Adrenal gland (tissue), 12 donors: ENCODE data around the gene SGCB. TPM values are rescaled to one million over a fixed set of nuclear protein-coding genes. Genes with fewer than 3 reads are reported as not detected.

ENCODE experiments used
- DNase-seq, 7 donors: peaks; one replicate each; pipeline ENCODE4 v3.0.0-alpha.2; 2019 to 2020
- H3K27ac ChIP-seq, 5 donors: fragments of 200-600 bp; sonication (generic) in 4 of 5; 1 replicate in 3 of 5; 2 replicates in 2 of 5; pipeline versions ENCODE4 v1.5.1 to v1.8.0; 2016 to 2020; ENCODE audit warnings: mild to moderate bottlenecking in 1 of 5
- H3K27me3 ChIP-seq: fragments of 200-600 bp; 2 replicates; pipeline ENCODE4 v1.8.0; 2021
- H3K36me3 ChIP-seq, 2 donors: fragments of 200-600 bp; replicated peaks in 1 of 2; 1 replicate in 1 of 2; 2 replicates in 1 of 2; pipeline versions ENCODE4 v1.5.1 to v1.8.0; 2018 to 2022
- H3K4me1 ChIP-seq, 2 donors: fragments of 200-600 bp; replicated peaks in 1 of 2; 1 replicate in 1 of 2; 2 replicates in 1 of 2; pipeline versions ENCODE4 v1.5.1 to v1.8.0; 2018 to 2021
- H3K4me3 ChIP-seq, 4 donors: fragments of 200-600 bp; sonication (generic) in 3 of 4; one replicate each; pipeline ENCODE4 v1.5.1; 2016 to 2018
- H3K9me3 ChIP-seq, 3 donors: fragments of 200-600 bp; sonication (generic) in 1 of 3; replicated peaks in 1 of 3; 1 replicate in 2 of 3; 2 replicates in 1 of 3; pipeline versions ENCODE4 v1.5.1 to v1.8.0; 2016 to 2021
- CTCF ChIP-seq, 6 experiments: fragments of 450-650 bp in 4 of 6; fragments of 200-600 bp in 2 of 6; sonication (generic) in 1 of 6; IDR thresholded peaks; 1 replicate in 5 of 6; 2 replicates in 1 of 6; pipeline versions ENCODE4 v1.5.1 to v1.8.0; 2016 to 2021; ENCODE audit warnings: antibody characterized with exemption in 6 of 6, mild to moderate bottlenecking in 2 of 6, moderate library complexity in 1 of 6
- POLR2A ChIP-seq, 2 donors: fragments of 450-650 bp; IDR thresholded peaks; one replicate each; pipeline ENCODE4 v1.6.1; 2017; ENCODE audit warnings: antibody characterized with exemption in 2 of 2, mild to moderate bottlenecking in 2 of 2, moderate library complexity in 1 of 2
- WGBS, 4 donors: extraction: QIAGEN DNeasy Blood & Tissue Kit in 2 of 4; methylation state at CpG; one replicate each; pipeline versions ENCODE4 v1.1.5 to v1.1.7; 2013 to 2017; 5-methylcytosine and 5-hydroxymethylcytosine counted together
- intact Hi-C, 2 donors: fragments of 100-400 bp; cut with DNase I; formaldehyde crosslinking; loops; one replicate each; pipeline versions ENCODE4 v1.14.1 to v1.15.0; 2022 to 2023
- polyA plus RNA-seq, 3 donors: library from polyadenylated mRNA; stranded (reverse); fragments of 200-250 nt in 2 of 3; fragments of 350-450 nt in 1 of 3; fragmentation: Illumina TruSeq in 1 of 3; extraction: RNeasy Lipid Tissue Mini Kit (QIAGEN cat#74804) in 1 of 3; gene quantifications; one replicate each; pipeline ENCODE4 v1.2.3, GENCODE V29; 2013 to 2014
- total RNA-seq, 9 donors: library from RNA; depleted of rRNA in 4 of 9; stranded (reverse); fragments of >200 nt in 4 of 9; fragments of 120-200 nt in 1 of 9; fragmentation: NEBNext Ultra II Directional in 1 of 9; extraction: Animal tissue kit (Norgen Biotek cat#: 25700) in 1 of 9; gene quantifications; one replicate each; pipeline versions ENCODE4 v1.1.0 to v1.2.4, GENCODE V29; 2013 to 2023
- donor health status: healthy with polysubstance abuse.
- donor health status: Bipolar disorder and iron deficiency.
- donor health status: DM: yes; HTN: yes; CAD: no.
- donor health status: DM: no; HTN: no; CAD: no.
- donor health status: DM: no; HTN: no; CAD: no.
- donor health status: DM: yes; HTN: yes; CAD: no.

SGCB gene
- total and polyA plus RNA-seq, 12 donors: 7.7 to 55.3 (median 27.1) TPM

GRCh38 chr4:52079659-52080058 lies 41.6 kb upstream of the SGCB start:
- WGBS, 4 donors: 65 to 73% (median 67%) methylated on average over 2 of the region's 2 CpGs
- H3K36me3 ChIP-seq: no peaks in the 10 kb centered on the region
- intact Hi-C loops: no loop called here
- no peak overlapping the region for H3K4me3 ChIP-seq
- no peak overlapping the region for H3K27ac ChIP-seq
- DNase-seq: no peak
- TF ChIP-seq CTCF (IDR thresholded peaks at IDR 0.05) (no peak), POLR2A (IDR thresholded peaks at IDR 0.05) (no peak)
- H3K27me3 ChIP-seq: no peaks in the 10 kb centered on the region
- H3K9me3 ChIP-seq: no peaks in the 10 kb centered on the region
- H3K4me1 ChIP-seq: no peaks in the 10 kb centered on the region

- H3K4me1 ChIP-seq: no peaks in the 10 kb centered on the region
- H3K9me3 ChIP-seq: no peaks in the 10 kb centered on the region
- intact Hi-C loops: no loop called here
- no peaks in the 10 kb centered on the region for H3K27me3 ChIP-seq
- TF ChIP-seq CTCF (IDR thresholded peaks at IDR 0.05) (no peak), POLR2A (IDR thresholded peaks at IDR 0.05) (no peak)
- peak in 4 of 7 donors; percentile 5 to 23 (median 14) for DNase-seq
- no peak overlapping the region for H3K4me3 ChIP-seq
- 11 to 22% (median 15%) methylated on average over 19 to 26 of the region's 26 CpGs for WGBS, 4 donors
- H3K36me3 ChIP-seq: no peaks in the 10 kb centered on the region
- no peak overlapping the region for H3K27ac ChIP-seq
Observed at GRCh38 chr4:52076731-52077130, 38.6 kb upstream of the SGCB start.

GRCh38 chr4:52071791-52072546 lies 33.9 kb upstream of the SGCB start:
- no peaks in the 10 kb centered on the region for H3K4me1 ChIP-seq
- no peak for TF ChIP-seq POLR2A (IDR thresholded peaks at IDR 0.05)
- TF ChIP-seq CTCF (IDR thresholded peaks at IDR 0.05): no peak
- no peak overlapping the region for H3K27ac ChIP-seq
- 79 to 85% (median 82%) methylated on average over 10 of the region's 10 CpGs for WGBS, 4 donors
- H3K36me3 ChIP-seq: no peaks in the 10 kb centered on the region
- no peak overlapping the region for H3K4me3 ChIP-seq
- intact Hi-C loops: no loop called here
- DNase-seq: no peak
- no peaks in the 10 kb centered on the region for H3K27me3 ChIP-seq
- H3K9me3 ChIP-seq: no peaks in the 10 kb centered on the region

- no peak for TF ChIP-seq POLR2A (IDR thresholded peaks at IDR 0.05)
- TF ChIP-seq CTCF (IDR thresholded peaks at IDR 0.05): no peak
- no peak for DNase-seq
- intact Hi-C loops: no loop called here
- Histone ChIP-seq H3K9me3 (no peaks in the 10 kb centered on the region), H3K27me3 (no peaks in the 10 kb centered on the region), H3K36me3 (no peaks in the 10 kb centered on the region), H3K4me3 (no peak overlapping the region), H3K4me1 (no peaks in the 10 kb centered on the region), H3K27ac (no peak overlapping the region)
- WGBS, 4 donors: 57 to 73% (median 67%) methylated on average over 1 of the region's 1 CpG
Observed at GRCh38 chr4:52069571-52069970, 31.5 kb upstream of the SGCB start.
